Left cardiac atrium (tissue), 4 donors: ENCODE data around the gene VPS33A. TPM values are rescaled to one million over a fixed set of nuclear protein-coding genes. Genes with fewer than 3 reads are reported as not detected.
A peak's percentile ranks its signal among the peaks of the same experiment; 100 is the strongest.
"Not testable (repeated sequence)": the region's sequence is repeated elsewhere in the genome, so short reads cannot be mapped to it uniquely, and the experiment has no call there.

Experiments used
- ATAC-seq, 2 donors: fragments of 200-7000 bp; cut with Tn5 transposase; one replicate each; pipeline ENCODE4 v1.9.1; 2020; ENCODE audit warnings: mild to moderate bottlenecking in 2 of 2, moderate library complexity in 2 of 2
- DNase-seq: peaks from one replicate; pipeline ENCODE4 v3.0.0-alpha.2; 2020
- intact Hi-C, 2 donors: fragments of 100-400 bp; cut with DNase I; formaldehyde crosslinking; loops; one replicate each; pipeline versions ENCODE4 v1.14.1 to v1.15.1; 2022 to 2023
- total RNA-seq, 2 donors: library from RNA; stranded (reverse); fragmentation: NEBNext Ultra II Directional; extraction: Animal tissue kit (Norgen Biotek cat#: 25700); gene quantifications; one replicate each; pipeline ENCODE4 v1.2.1, GENCODE V29; 2021
- donor health status: DM: no; HTN: yes; CAD: no.
- donor health status: DM: no; HTN: yes; CAD: no; lungs with severe emphysema.
- donor health status: DM: yes; HTN: yes; CAD: no.
- donor health status: Dilated cardiomyopathy.

Gene VPS33A
- total RNA-seq, 2 donors from 2014 or later, result 9.1 to 10.7 TPM

DNA sequence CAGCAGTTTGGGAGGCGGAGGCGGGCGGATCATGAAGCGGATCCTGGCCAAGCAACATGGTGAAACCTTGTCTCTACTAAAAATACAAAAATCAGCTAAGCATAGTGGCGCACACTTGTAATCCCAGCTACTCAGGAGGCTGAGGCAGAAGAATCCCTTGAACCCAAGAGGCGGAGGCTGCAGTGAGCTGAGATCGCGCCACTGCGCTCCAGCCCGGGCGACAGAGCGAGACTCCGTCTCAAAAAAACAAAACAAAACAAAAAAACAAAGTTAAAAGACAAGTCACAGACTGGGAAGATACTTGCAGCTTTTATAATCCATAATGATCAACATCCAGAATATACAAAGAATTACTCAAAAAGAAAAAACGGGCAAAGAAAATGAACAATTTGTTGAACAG lies 5.6 kb downstream of the VPS33A start:
- ATAC-seq, intact Hi-C loops: not testable (repeated sequence)

DNA sequence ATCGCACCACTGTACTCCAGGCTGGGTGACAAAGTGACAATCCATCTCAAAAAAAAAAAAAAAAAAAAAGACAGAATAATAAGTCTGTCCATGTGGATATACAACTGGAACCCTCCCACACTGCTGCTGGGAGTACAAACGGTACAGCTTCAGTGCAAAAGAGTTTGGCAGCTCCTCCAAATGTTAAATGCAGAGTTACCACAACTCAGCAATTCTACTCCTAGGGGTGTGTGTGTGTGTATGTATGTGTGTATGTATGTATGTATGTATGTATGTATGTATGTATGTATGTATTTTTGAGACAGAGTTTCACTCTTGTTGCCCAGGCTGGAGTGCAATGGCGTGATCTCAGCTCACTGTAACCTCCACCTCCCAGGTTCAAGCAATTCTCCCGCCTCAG lies 7.4 kb downstream of the VPS33A start:
- ATAC-seq, DNase-seq, intact Hi-C loops: not testable (repeated sequence)

More for the DNA sequence above, 5.6 kb downstream of the VPS33A start:
- DNase-seq, result not testable (repeated sequence)

GRCh38 chr12:122258462-122258861 lies 7.8 kb downstream of the VPS33A start:
- ATAC-seq, intact Hi-C loops, DNase-seq: not testable (repeated sequence)

DNA sequence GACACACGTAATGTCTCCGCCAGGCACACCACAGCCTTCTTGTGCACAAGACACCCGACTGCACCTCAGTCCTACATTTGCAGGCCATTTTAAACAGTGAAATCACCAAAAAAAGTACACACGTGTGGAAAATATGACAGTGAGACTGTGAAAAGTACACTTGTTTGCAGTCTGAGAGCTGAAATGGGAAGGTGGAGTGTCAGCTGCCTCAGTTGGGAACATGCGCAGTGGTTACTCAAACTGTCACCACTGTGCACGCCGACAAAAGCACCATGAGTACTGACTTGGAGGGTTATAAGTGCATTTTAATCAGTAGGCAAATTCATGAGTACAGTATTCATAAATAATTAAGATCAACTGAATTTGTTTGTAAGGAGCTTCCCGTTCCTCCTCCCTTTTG lies 15.8 kb downstream of the VPS33A start:
- intact Hi-C loops, result no loop called here
- no peak for DNase-seq
- no peak for ATAC-seq

GRCh38 chr12:122250047-122250446 lies 16.2 kb downstream of the VPS33A start:
- intact Hi-C loops, result no loop called here
- ATAC-seq (no peak), DNase-seq (no peak)

- intact Hi-C loops, result no loop called here
- DNase-seq (no peak), ATAC-seq (no peak)
Measured at GRCh38 chr12:122245553-122245952, 20.7 kb downstream of the VPS33A start.

- ATAC-seq (no peak), DNase-seq (no peak)
- intact Hi-C loops, result no loop called here
Measured at GRCh38 chr12:122244565-122245371, 21.5 kb downstream of the VPS33A start.

DNA sequence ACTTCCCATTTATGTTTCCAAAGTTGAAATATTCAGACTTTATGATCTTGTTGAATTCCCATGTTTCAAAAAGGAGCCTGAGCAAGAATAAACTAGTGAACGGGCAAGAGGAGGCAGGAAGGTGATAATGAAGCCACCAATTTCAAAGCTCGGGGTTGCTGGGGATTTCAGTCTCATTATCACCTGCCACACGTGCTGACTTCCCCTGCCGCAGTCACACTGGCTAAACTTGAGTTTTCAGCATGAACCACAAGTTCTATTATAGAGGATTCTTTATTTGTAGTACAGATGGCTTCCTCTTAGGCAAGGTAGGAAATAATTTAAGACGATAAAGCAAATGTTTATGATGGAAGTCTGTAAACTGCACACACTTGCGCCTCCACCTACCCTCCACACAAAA lies 22.3 kb downstream of the VPS33A start:
- ATAC-seq (no peak), DNase-seq (no peak)
- intact Hi-C loops, result no loop called here

DNA sequence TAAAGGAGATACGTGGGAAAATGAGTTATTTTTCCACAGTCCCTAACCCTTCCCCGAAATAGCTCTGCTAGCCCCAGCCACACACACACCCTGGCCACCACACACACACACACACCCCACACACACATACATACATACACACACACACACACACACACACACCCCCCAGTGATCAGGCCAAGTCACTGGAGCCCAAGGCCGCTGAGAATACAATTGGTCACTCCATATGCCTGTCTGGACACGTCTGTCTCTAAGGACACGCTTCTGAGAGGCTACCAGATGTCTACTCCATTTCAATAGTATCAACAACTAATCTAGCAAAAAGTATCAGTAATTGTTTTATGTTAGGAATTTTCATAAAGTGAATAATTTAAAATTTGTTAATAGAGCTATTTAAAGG lies 27.4 kb downstream of the VPS33A start:
- DNase-seq, result no peak
- intact Hi-C loops, result no loop called here
- ATAC-seq, result no peak

- ATAC-seq, result no peak
- no peak for DNase-seq
- intact Hi-C loops, result no loop called here
Measured at GRCh38 chr12:122235741-122236140, 30.6 kb downstream of the VPS33A start.

DNA sequence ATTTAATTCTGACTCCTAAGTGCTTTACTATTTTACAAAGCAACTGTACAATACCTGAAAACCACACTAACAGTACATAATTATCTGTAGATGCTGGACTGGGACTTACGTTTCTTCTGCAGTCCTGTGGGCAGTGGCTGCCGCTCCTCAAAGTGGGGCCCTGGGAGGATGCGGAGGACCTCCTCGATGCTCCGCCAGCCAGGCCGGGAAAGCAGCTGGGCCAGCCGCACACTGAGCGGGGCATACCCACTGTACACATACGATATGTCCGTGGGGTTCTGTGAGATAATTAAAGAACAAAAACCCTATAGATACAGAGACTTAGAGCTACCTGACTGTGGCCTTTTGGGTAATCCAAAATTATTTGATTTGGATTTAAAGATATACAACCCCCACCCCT lies 33.6 kb downstream of the VPS33A start:
- intact Hi-C loops, result no loop called here
- DNase-seq, result no peak
- ATAC-seq, result no peak

DNA sequence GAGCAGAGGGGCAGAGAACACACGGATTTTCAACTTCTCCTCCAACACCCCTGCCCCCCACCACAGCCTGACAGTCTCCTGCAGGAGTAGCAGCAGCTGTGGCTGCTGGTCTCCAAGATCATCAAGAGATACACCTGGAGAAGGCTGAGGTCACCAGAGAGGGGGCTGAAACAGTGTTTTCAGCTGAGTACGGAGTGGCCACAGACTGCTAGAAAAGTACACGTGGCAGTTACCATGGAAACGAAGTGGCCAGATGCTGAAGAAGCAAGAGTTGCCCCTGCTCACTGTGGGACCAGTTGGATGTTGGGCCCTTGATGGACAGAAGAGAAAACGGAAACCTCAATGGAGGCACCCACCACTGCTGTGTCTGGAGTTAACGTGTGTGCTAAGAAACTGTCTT lies 35.5 kb downstream of the VPS33A start:
- no peak for ATAC-seq
- DNase-seq, result no peak
- intact Hi-C loops, result no loop called here

GRCh38 chr12:122228092-122228491 lies 38.2 kb downstream of the VPS33A start:
- ATAC-seq (no peak), DNase-seq (no peak)
- intact Hi-C loops, result no loop called here

DNA sequence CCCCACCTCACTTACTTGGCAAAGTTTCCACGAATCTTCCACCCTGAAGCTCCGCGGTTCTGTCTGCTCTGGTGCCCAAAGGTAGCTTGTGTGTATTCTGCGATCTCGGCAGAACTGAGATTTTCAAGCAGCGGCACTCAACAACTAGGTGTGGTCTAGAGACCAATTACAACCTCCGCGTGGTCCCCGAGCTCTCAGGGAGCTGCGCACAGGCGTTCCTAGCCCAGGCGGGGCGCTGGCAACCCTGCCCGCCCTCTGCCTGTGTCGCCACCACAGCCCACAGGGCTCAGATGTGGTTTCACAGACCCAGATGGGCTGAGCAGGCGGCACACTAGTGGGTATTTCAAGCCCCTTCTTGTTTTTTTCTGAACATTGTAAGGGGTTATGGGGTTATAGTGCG lies 39.0 kb downstream of the VPS33A start:
- DNase-seq (no peak), ATAC-seq (no peak)
- intact Hi-C loops, result no loop called here

DNA sequence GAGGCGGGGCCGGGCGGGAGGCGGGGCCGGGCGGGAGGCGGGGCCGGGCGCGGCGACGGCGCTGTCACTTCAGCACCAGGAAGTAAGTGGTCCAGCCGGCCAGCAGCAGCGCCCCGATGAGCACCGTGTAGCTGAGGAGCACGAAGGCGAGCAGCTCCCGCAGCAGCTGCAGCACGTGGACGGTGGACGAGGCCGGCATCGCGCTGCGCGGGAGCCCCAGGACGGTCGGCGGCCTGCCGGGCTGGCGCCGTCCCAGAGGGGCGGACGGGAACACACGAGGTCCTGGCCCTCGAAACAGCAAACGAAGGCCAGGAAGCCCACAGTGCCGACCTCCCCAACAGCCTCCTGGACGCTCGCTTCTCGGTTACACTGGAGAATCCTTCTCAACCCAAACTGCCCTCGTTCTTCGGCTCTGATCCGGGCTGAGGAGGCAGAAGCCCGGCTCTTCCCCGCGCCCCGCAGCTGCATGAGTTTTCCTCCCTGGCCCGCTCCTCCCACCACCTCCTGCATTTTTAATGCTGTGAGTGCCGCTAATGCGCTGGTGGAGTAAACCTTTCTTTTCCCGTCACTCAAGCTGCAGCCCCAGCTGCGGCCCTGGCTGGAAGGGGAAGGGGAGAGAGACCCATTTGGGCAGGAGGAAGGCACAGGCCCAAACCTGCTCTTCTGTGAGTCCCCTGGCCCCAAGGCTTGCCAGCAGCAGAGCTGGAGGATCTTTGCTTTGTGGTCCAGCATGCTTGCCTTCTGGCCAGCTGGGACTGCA lies 39.7 kb downstream of the VPS33A start:
- intact Hi-C loops, result no loop called here
- DNase-seq (no peak), ATAC-seq (no peak)

- peak; percentile 98 for ATAC-seq
- intact Hi-C loops, result no loop called here
- peak; percentile 100 for DNase-seq
Measured at GRCh38 chr12:122225683-122226365, 40.5 kb downstream of the VPS33A start, which contains the start of gene DIABLO. TSS of gene DIABLO (minus strand) at chr12:122226052. CDS start at chr12:122226014, 38 bp downstream.

- DNase-seq (no peak), ATAC-seq (no peak)
- intact Hi-C loops, result no loop called here
Measured at GRCh38 chr12:122216445-122216844, 49.8 kb downstream of the VPS33A start.

DNA sequence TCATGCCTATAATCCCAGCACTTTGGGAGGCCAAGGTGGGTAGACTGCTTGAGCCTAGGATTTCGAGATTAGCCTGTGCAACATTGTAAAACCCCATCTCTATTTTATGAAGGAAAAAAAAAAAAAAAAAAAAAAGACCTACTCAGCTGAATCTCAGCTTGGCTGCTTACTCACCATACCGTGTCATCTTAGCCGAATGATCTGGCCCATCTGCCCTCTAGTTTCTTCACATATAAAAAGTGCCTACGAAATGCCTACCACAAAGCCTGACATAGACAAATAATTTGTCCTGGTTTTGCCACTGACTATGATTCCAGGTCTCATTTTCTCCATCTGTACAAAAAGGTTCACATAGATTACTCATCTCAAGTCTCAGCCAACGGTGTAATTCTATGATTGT lies 50.5 kb downstream of the VPS33A start:
- no peak for ATAC-seq
- no peak for DNase-seq
- intact Hi-C loops, result no loop called here

- ATAC-seq (no peak), DNase-seq (no peak)
- intact Hi-C loops, result no loop called here
Measured at GRCh38 chr12:122208073-122208820, 58.0 kb downstream of the VPS33A start.
